Measurements from ENCODE around the gene ARHGEF7. TPM values are rescaled to one million over a fixed set of nuclear protein-coding genes. Genes with fewer than 3 reads are reported as not detected.
A peak's percentile ranks its signal among the peaks of the same experiment; 100 is the strongest.

Gene ARHGEF7
- total RNA-seq, 1 donor from 2014 or later = 64.6 TPM

GRCh38 chr13:111278258-111278657 lies 163.1 kb downstream of the ARHGEF7 start:
- no peak overlapping the region for H3K4me2 ChIP-seq
- H3K27ac Mint-ChIP-seq = peak overlapping the region; percentile 55
- no peaks in the 10 kb centered on the region for H3K27me3 ChIP-seq
- H3K4me1 ChIP-seq = no peaks in the 10 kb centered on the region
- DNase-seq (ENCODE audit: low spot score) = no peak
- H3K4me3 Mint-ChIP-seq = no peak overlapping the region
- no peaks in the 10 kb centered on the region for H3K9me3 Mint-ChIP-seq
- no peak overlapping the region for H3K4me3 ChIP-seq
- H3K36me3 Mint-ChIP-seq = peaks cover 33% of the 10 kb centered on the region
- H3K9me3 ChIP-seq (ENCODE audit: low read depth) = no peaks in the 10 kb centered on the region
- H3K36me3 ChIP-seq = peaks cover 11% of the 10 kb centered on the region
- peaks cover 4% of the 10 kb centered on the region for H4K20me1 ChIP-seq (ENCODE audit: low read depth)
- H2AFZ ChIP-seq (replicated peaks) = no peak overlapping the region
- no peak for TF ChIP-seq EZH2 (IDR thresholded peaks at IDR 0.05)
- TF ChIP-seq, protein P1, sequence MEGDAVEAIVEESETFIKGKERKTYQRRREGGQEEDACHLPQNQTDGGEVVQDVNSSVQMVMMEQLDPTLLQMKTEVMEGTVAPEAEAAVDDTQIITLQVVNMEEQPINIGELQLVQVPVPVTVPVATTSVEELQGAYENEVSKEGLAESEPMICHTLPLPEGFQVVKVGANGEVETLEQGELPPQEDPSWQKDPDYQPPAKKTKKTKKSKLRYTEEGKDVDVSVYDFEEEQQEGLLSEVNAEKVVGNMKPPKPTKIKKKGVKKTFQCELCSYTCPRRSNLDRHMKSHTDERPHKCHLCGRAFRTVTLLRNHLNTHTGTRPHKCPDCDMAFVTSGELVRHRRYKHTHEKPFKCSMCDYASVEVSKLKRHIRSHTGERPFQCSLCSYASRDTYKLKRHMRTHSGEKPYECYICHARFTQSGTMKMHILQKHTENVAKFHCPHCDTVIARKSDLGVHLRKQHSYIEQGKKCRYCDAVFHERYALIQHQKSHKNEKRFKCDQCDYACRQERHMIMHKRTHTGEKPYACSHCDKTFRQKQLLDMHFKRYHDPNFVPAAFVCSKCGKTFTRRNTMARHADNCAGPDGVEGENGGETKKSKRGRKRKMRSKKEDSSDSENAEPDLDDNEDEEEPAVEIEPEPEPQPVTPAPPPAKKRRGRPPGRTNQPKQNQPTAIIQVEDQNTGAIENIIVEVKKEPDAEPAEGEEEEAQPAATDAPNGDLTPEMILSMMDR (IDR thresholded peaks at IDR 0.05) = no peak
- no peak for TF ChIP-seq EZH2phosphoT487 (IDR thresholded peaks at IDR 0.05)
- H3K27me3 Mint-ChIP-seq (ENCODE audit: insufficient read depth, low read depth) = no peaks in the 10 kb centered on the region
- no peak overlapping the region for H3K27ac ChIP-seq
- no peaks in the 10 kb centered on the region for H3K79me2 ChIP-seq (ENCODE audit: low read depth)
- no peak overlapping the region for H3K9ac ChIP-seq
- no peaks in the 10 kb centered on the region for H3F3A ChIP-seq (ENCODE audit: low read depth)
- H3K4me1 Mint-ChIP-seq = no peaks in the 10 kb centered on the region

- Mint-ChIP-seq H3K9me3 (no peaks in the 10 kb centered on the region), H3K4me3 (no peak overlapping the region), H3K4me1 (no peaks in the 10 kb centered on the region), H3K27ac (peak overlapping the region; percentile 60), H3K36me3 (peaks cover 40% of the 10 kb centered on the region), H3K27me3 (ENCODE audit: insufficient read depth, low read depth) (no peaks in the 10 kb centered on the region)
- Histone ChIP-seq H3K27me3 (no peaks in the 10 kb centered on the region), H3F3A (ENCODE audit: low read depth) (no peaks in the 10 kb centered on the region), H2AFZ (replicated peaks) (no peak overlapping the region), H3K4me3 (no peak overlapping the region), H4K20me1 (ENCODE audit: low read depth) (peaks cover 4% of the 10 kb centered on the region), H3K4me2 (no peak overlapping the region), H3K27ac (no peak overlapping the region), H3K9me3 (ENCODE audit: low read depth) (no peaks in the 10 kb centered on the region), H3K79me2 (ENCODE audit: low read depth) (no peaks in the 10 kb centered on the region), H3K9ac (no peak overlapping the region), H3K36me3 (peaks cover 11% of the 10 kb centered on the region), H3K4me1 (no peaks in the 10 kb centered on the region)
- DNase-seq (ENCODE audit: low spot score) = no peak
- TF ChIP-seq EZH2phosphoT487 (IDR thresholded peaks at IDR 0.05) (no peak), EZH2 (IDR thresholded peaks at IDR 0.05) (no peak)
- TF ChIP-seq, protein P1 (IDR thresholded peaks at IDR 0.05) = no peak
Observed at GRCh38 chr13:111278743-111279652, 163.9 kb downstream of the ARHGEF7 start.

- Histone ChIP-seq H3K27ac (no peak overlapping the region), H4K20me1 (ENCODE audit: low read depth) (peaks cover 4% of the 10 kb centered on the region), H2AFZ (replicated peaks) (no peak overlapping the region), H3K4me3 (no peak overlapping the region), H3K9me3 (ENCODE audit: low read depth) (no peaks in the 10 kb centered on the region), H3K4me1 (no peaks in the 10 kb centered on the region), H3K79me2 (ENCODE audit: low read depth) (no peaks in the 10 kb centered on the region), H3F3A (ENCODE audit: low read depth) (no peaks in the 10 kb centered on the region), H3K9ac (no peak overlapping the region), H3K36me3 (peaks cover 11% of the 10 kb centered on the region), H3K4me2 (no peak overlapping the region), H3K27me3 (no peaks in the 10 kb centered on the region)
- no peak for TF ChIP-seq EZH2phosphoT487 (IDR thresholded peaks at IDR 0.05)
- TF ChIP-seq EZH2 (IDR thresholded peaks at IDR 0.05) = no peak
- Mint-ChIP-seq H3K36me3 (peaks cover 38% of the 10 kb centered on the region), H3K9me3 (no peaks in the 10 kb centered on the region), H3K27me3 (ENCODE audit: insufficient read depth, low read depth) (no peaks in the 10 kb centered on the region), H3K27ac (no peak overlapping the region), H3K4me1 (no peaks in the 10 kb centered on the region), H3K4me3 (no peak overlapping the region)
- DNase-seq (ENCODE audit: low spot score) = no peak
Observed at GRCh38 chr13:111280226-111280625, 165.1 kb downstream of the ARHGEF7 start.

Measured in neural progenitor cell (in vitro differentiated cells).